ENCODE data around the gene RDH11. TPM values are rescaled to one million over a fixed set of nuclear protein-coding genes. Genes with fewer than 3 reads are reported as not detected.

RDH11 gene
- total RNA-seq, 1 donor from 2014 or later: 50.4 TPM

- ATAC-seq (no peak), DNase-seq (no peak)
- Histone ChIP-seq H3K27me3 (ENCODE audit: low read depth) (no peaks in the 10 kb centered on the region), H3K36me3 (peaks cover 13% of the 10 kb centered on the region), H3K27ac (no peak overlapping the region), H3K9me3 (no peaks in the 10 kb centered on the region), H3K4me1 (no peaks in the 10 kb centered on the region), H3K4me3 (no peak overlapping the region)
- no peak for TF ChIP-seq CTCF (IDR thresholded peaks at IDR 0.05)
- intact Hi-C loops (cut with DNase I): no loop called here
Observed at GRCh38 chr14:67665868-67666267, 29.7 kb downstream of the RDH11 start.

- DNase-seq (no peak), ATAC-seq (no peak)
- Histone ChIP-seq H3K36me3 (peaks cover 33% of the 10 kb centered on the region), H3K4me3 (no peak overlapping the region), H3K27ac (no peak overlapping the region), H3K9me3 (no peaks in the 10 kb centered on the region), H3K4me1 (no peaks in the 10 kb centered on the region), H3K27me3 (ENCODE audit: low read depth) (no peaks in the 10 kb centered on the region)
- no peak for TF ChIP-seq CTCF (IDR thresholded peaks at IDR 0.05)
- intact Hi-C loops (cut with DNase I): no loop called here
Observed at GRCh38 chr14:67663633-67664032, 31.9 kb downstream of the RDH11 start.

- no peak overlapping the region for H3K27ac ChIP-seq
- no peak overlapping the region for H3K4me3 ChIP-seq
- intact Hi-C loops (cut with DNase I): no loop called here
- H3K4me1 ChIP-seq: no peaks in the 10 kb centered on the region
- no peaks in the 10 kb centered on the region for H3K9me3 ChIP-seq
- ATAC-seq: peak; percentile 11 to 39
- no peak for TF ChIP-seq CTCF (IDR thresholded peaks at IDR 0.05)
- peaks cover 100% of the 10 kb centered on the region for H3K36me3 ChIP-seq
- no peaks in the 10 kb centered on the region for H3K27me3 ChIP-seq (ENCODE audit: low read depth)
- DNase-seq: no peak
Observed at GRCh38 chr14:67653651-67654280, 41.8 kb downstream of the RDH11 start.

GRCh38 chr14:67652189-67652588 is 43.4 kb downstream of the RDH11 start:
- no peak for DNase-seq
- Histone ChIP-seq H3K27me3 (ENCODE audit: low read depth) (no peaks in the 10 kb centered on the region), H3K27ac (no peak overlapping the region), H3K4me3 (no peak overlapping the region), H3K9me3 (no peaks in the 10 kb centered on the region), H3K4me1 (no peaks in the 10 kb centered on the region), H3K36me3 (peaks cover 100% of the 10 kb centered on the region)
- TF ChIP-seq CTCF (IDR thresholded peaks at IDR 0.05): no peak
- ATAC-seq: no peak
- intact Hi-C loops (cut with DNase I): no loop called here

GRCh38 chr14:67650694-67651093 is 44.9 kb downstream of the RDH11 start:
- ATAC-seq: no peak
- no peak for TF ChIP-seq CTCF (IDR thresholded peaks at IDR 0.05)
- H3K4me3 ChIP-seq: no peak overlapping the region
- no peak overlapping the region for H3K27ac ChIP-seq
- H3K27me3 ChIP-seq (ENCODE audit: low read depth): no peaks in the 10 kb centered on the region
- peaks cover 97% of the 10 kb centered on the region for H3K36me3 ChIP-seq
- DNase-seq: no peak
- H3K9me3 ChIP-seq: no peaks in the 10 kb centered on the region
- intact Hi-C loops (cut with DNase I): no loop called here
- H3K4me1 ChIP-seq: no peaks in the 10 kb centered on the region
